Esophagus (tissue), 2 donors: Measurements from ENCODE around the gene ENPP4. TPM values are rescaled to one million over a fixed set of nuclear protein-coding genes. Genes with fewer than 3 reads are reported as not detected.
"Not testable (repeated sequence)": the region's sequence is repeated elsewhere in the genome, so short reads cannot be mapped to it uniquely, and the experiment has no call there.

Source experiments
- H3K27ac ChIP-seq, 2 donors: one replicate each; pipeline ENCODE4 v1.5.1; 2013; ENCODE audit warnings: low read depth in 2 of 2, mild to moderate bottlenecking in 2 of 2, inconsistent platforms in 1 of 2, low read length in 1 of 2, moderate library complexity in 1 of 2
- H3K27me3 ChIP-seq, 2 donors: one replicate each; pipeline ENCODE4 v1.6.1; 2013; ENCODE audit warnings: low read length in 2 of 2, control low read depth in 1 of 2, mild to moderate bottlenecking in 1 of 2; ENCODE audit not compliant: insufficient read depth in 2 of 2, control insufficient read depth in 1 of 2
- H3K36me3 ChIP-seq, 2 donors: one replicate each; pipeline ENCODE4 v1.6.1; 2013; ENCODE audit warnings: low read length in 1 of 2; ENCODE audit not compliant: control insufficient read depth in 2 of 2, insufficient read depth in 2 of 2
- H3K4me1 ChIP-seq, 2 donors: one replicate each; pipeline ENCODE4 v1.6.1; 2013; ENCODE audit warnings: low read length in 1 of 2; ENCODE audit not compliant: control insufficient read depth in 2 of 2, insufficient read depth in 2 of 2
- H3K4me3 ChIP-seq, 2 donors: one replicate each; pipeline ENCODE4 v1.5.1; 2013; ENCODE audit warnings: low read length in 2 of 2, mild to moderate bottlenecking in 2 of 2, low read depth in 1 of 2, moderate library complexity in 1 of 2
- H3K9me3 ChIP-seq, 2 donors: one replicate each; pipeline ENCODE4 v1.6.1; 2013; ENCODE audit warnings: mild to moderate bottlenecking in 2 of 2, low read depth in 1 of 2, low read length in 1 of 2, moderate library complexity in 1 of 2; ENCODE audit not compliant: control insufficient read depth in 2 of 2, insufficient read depth in 1 of 2
- WGBS, 2 donors: extraction: QIAGEN DNeasy Blood & Tissue Kit; methylation state at CpG; one replicate each; pipeline ENCODE4 v1.1.7; 2013; 5-methylcytosine and 5-hydroxymethylcytosine counted together
- polyA plus RNA-seq, 2 donors: library from polyadenylated mRNA; stranded (reverse); fragments of 200-250 nt; gene quantifications; one replicate each; pipeline ENCODE4 v1.2.3, GENCODE V29; 2013
- donor health status: healthy with polysubstance abuse.
- donor health status: Bipolar disorder and iron deficiency.

ENPP4 gene
- polyA plus RNA-seq, 2 donors, result 0.67 to 1.1 TPM

- Histone ChIP-seq H3K36me3 (no peaks in the 10 kb centered on the region), H3K27me3 (no peaks in the 10 kb centered on the region), H3K9me3 (peaks cover 0 to under 1% of the 10 kb centered on the region in 2 donors), H3K4me3 (no peak overlapping the region), H3K27ac (no peak overlapping the region), H3K4me1 (no peaks in the 10 kb centered on the region)
- WGBS, 2 donors, result 68 to 81% methylated on average over 3 of the region's 3 CpGs
Observed at GRCh38 chr6:46102123-46102522, 27.7 kb upstream of the ENPP4 start.

DNA sequence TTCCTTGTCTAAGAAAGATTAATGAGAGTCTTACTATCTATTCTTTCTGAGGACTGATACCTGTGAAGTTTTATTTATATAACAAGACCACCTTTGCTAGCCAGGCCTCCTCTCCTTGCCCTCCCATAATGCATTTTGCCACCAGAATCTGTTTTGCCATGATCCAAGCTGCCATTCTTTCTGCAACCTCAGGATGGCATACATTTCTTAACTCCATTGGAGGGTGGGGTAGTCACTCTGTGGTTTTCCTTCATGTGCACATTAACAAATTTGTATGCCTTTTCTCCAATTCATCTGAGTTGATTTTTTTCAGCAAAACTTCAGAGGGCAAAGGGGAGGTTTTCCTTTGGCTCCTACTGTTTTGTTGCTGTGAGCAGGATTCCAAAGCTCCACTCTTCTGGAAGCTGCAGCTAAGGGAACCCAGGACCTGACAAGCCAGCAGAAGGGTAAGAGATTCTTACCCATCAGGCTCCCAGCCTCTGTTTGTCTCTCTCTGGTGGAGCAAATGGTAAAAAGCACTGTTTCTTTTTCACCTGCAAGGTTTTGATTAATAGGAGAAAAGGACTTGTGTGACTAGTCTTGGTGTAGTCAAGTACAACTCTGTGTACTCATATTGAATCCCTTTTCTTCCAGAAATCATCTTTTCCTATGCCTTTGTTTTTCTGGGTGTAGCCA lies 26.2 kb upstream of the ENPP4 start:
- no peak overlapping the region for H3K4me3 ChIP-seq
- H3K9me3 ChIP-seq, result peaks cover 0 to 2% of the 10 kb centered on the region in 2 donors
- H3K4me1 ChIP-seq, result no peaks in the 10 kb centered on the region

GRCh38 chr6:46104209-46104608 lies 25.6 kb upstream of the ENPP4 start:
- Histone ChIP-seq H3K36me3 (no peaks in the 10 kb centered on the region), H3K4me3 (no peak overlapping the region), H3K9me3 (peaks cover 0 to 2% of the 10 kb centered on the region in 2 donors), H3K27ac (no peak overlapping the region), H3K4me1 (no peaks in the 10 kb centered on the region), H3K27me3 (no peaks in the 10 kb centered on the region)
- WGBS, 2 donors, result 65 to 70% methylated on average over 3 of the region's 3 CpGs

More for the DNA sequence above, 26.2 kb upstream of the ENPP4 start:
- no peaks in the 10 kb centered on the region for H3K36me3 ChIP-seq
- H3K27me3 ChIP-seq, result no peaks in the 10 kb centered on the region
- no peak overlapping the region for H3K27ac ChIP-seq

DNA sequence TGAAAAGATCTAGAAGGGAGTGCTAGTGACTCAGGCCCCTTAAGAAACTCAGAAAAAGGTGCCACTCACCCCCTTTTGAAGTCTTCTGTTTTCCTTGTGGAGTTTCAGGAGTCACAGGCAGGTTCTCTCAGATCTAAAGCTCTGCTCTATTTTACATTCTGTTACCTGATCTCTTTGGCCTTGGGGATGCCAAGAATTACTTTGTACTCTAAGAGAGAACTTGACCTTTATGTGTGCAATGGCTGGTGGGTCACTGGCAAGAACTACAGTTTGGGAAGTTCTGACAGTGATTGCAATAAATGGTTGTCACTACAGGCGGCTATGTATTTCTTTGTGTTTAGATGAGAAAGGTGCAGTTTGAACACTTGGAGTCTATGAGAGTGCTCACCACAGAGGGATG lies 24.2 kb upstream of the ENPP4 start:
- Histone ChIP-seq H3K4me1 (no peaks in the 10 kb centered on the region), H3K9me3 (peaks cover 0 to 2% of the 10 kb centered on the region in 2 donors), H3K36me3 (no peaks in the 10 kb centered on the region), H3K27me3 (no peaks in the 10 kb centered on the region), H3K27ac (no peak overlapping the region), H3K4me3 (no peak overlapping the region)
- 46 to 82% methylated on average over 1 of the region's 1 CpG for WGBS, 2 donors

GRCh38 chr6:46113370-46113769 lies 16.4 kb upstream of the ENPP4 start:
- Histone ChIP-seq H3K9me3 (no peaks in the 10 kb centered on the region), H3K4me3 (no peak overlapping the region), H3K27me3 (no peaks in the 10 kb centered on the region), H3K36me3 (no peaks in the 10 kb centered on the region), H3K27ac (no peak overlapping the region), H3K4me1 (no peaks in the 10 kb centered on the region)
- 55 to 69% methylated on average over 1 of the region's 1 CpG for WGBS, 2 donors

- no peaks in the 10 kb centered on the region for H3K4me1 ChIP-seq
- H3K27me3 ChIP-seq, result no peaks in the 10 kb centered on the region
- no peaks in the 10 kb centered on the region for H3K9me3 ChIP-seq
- H3K27ac ChIP-seq, result no peak overlapping the region
- no peaks in the 10 kb centered on the region for H3K36me3 ChIP-seq
- 68 to 93% methylated on average over 1 of the region's 1 CpG for WGBS, 2 donors
- no peak overlapping the region for H3K4me3 ChIP-seq
Observed at GRCh38 chr6:46115634-46116033, 14.2 kb upstream of the ENPP4 start.

GRCh38 chr6:46116289-46116688 lies 13.5 kb upstream of the ENPP4 start:
- 85 to 90% methylated on average over 2 of the region's 2 CpGs for WGBS, 2 donors
- Histone ChIP-seq H3K27ac (no peak overlapping the region), H3K27me3 (no peaks in the 10 kb centered on the region), H3K4me1 (no peaks in the 10 kb centered on the region), H3K36me3 (no peaks in the 10 kb centered on the region), H3K9me3 (no peaks in the 10 kb centered on the region), H3K4me3 (no peak overlapping the region)

DNA sequence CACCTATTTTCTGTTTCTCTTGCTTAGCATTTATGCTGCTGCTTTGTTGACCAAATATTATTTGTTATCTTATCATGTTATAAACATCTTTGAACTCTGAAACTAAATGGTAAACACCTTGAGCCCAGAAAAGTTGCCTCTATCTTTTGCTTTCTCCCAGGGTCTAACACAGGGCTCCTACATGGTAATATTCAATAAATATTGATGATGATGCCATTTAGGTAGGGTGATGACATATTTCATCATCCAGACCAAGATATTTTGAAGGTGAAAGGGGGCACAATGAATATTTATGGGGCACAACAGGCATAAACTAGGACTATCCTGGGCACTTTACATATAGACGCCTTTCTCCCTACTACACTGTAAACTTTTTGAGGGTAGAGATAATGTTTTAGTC lies 11.6 kb upstream of the ENPP4 start:
- Histone ChIP-seq H3K27ac (no peak overlapping the region), H3K4me1 (no peaks in the 10 kb centered on the region), H3K36me3 (no peaks in the 10 kb centered on the region), H3K9me3 (no peaks in the 10 kb centered on the region), H3K4me3 (no peak overlapping the region), H3K27me3 (no peaks in the 10 kb centered on the region)
- 96 to 100% methylated on average over 1 of the region's 1 CpG for WGBS, 2 donors

DNA sequence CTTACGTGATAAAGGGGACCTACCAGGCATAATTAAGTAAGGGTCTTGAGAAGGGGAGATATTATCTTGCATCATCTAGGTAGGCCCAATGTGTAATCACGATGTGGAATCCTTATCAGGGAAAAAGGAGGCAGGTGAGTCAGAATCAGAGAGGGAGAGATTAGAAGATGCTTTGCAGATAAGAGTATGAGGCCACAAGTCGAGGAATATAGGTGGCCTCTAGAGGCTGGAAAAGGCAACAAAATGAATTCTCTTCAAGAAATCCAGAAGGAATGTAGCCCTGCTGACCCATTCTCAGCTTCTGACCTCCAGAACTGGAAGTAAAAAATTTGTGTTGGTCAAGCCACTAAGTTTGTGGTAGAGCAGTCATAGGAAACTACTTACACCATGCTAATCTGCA lies 11.0 kb upstream of the ENPP4 start:
- H3K9me3 ChIP-seq, result no peaks in the 10 kb centered on the region
- 86 to 88% methylated on average over 3 of the region's 3 CpGs for WGBS, 2 donors
- no peak overlapping the region for H3K27ac ChIP-seq
- H3K27me3 ChIP-seq, result no peaks in the 10 kb centered on the region
- H3K36me3 ChIP-seq, result no peaks in the 10 kb centered on the region
- no peaks in the 10 kb centered on the region for H3K4me1 ChIP-seq
- H3K4me3 ChIP-seq, result no peak overlapping the region

- not testable (repeated sequence) for H3K36me3 ChIP-seq, H3K27ac ChIP-seq, H3K9me3 ChIP-seq, H3K27me3 ChIP-seq, H3K4me3 ChIP-seq, H3K4me1 ChIP-seq
- WGBS, 2 donors, result 52 to 61% methylated on average over 5 of the region's 5 CpGs
Observed at GRCh38 chr6:46119679-46120078, 10.1 kb upstream of the ENPP4 start.
